CD14-positive monocyte (primary cell): ENCODE data around the gene CLTCL1. TPM values are rescaled to one million over a fixed set of nuclear protein-coding genes. Genes with fewer than 3 reads are reported as not detected.

ENCODE experiments used
- DNase-seq, 3 donors: peaks; one replicate each; pipeline ENCODE4 v3.0.0-alpha.2; 2011 to 2022
- H2AFZ ChIP-seq: 2 replicates; pipeline ENCODE4 v1.6.0; 2012; ENCODE audit warnings: mild to moderate bottlenecking, low read depth, low read length, inconsistent platforms; ENCODE audit not compliant: insufficient read depth, poor library complexity, severe bottlenecking
- H3K27ac ChIP-seq, 2 donors: 1 replicate in 1 of 2; 2 replicates in 1 of 2; pipeline ENCODE4 v1.5.1; 2012 to 2013; ENCODE audit warnings: low read length in 2 of 2, control low read depth in 1 of 2, inconsistent platforms in 1 of 2, low read depth in 1 of 2, mild to moderate bottlenecking in 1 of 2
- H3K27me3 ChIP-seq, 2 donors: one replicate each; pipeline versions ENCODE4 v1.6.0 to v1.6.1; 2011 to 2013; ENCODE audit warnings: low read length in 2 of 2; ENCODE audit not compliant: control insufficient read depth in 2 of 2, insufficient read depth in 2 of 2
- H3K36me3 ChIP-seq, 2 donors: replicated peaks in 1 of 2; 1 replicate in 1 of 2; 2 replicates in 1 of 2; pipeline versions ENCODE4 v1.5.1 to v1.6.1; 2012 to 2013; ENCODE audit warnings: low read length in 2 of 2, control low read depth in 1 of 2, inconsistent platforms in 1 of 2, mild to moderate bottlenecking in 1 of 2; ENCODE audit not compliant: insufficient read depth in 2 of 2, control insufficient read depth in 1 of 2
- H3K4me1 ChIP-seq, 2 donors: 1 replicate in 1 of 2; 2 replicates in 1 of 2; pipeline versions ENCODE4 v1.5.1 to v1.6.1; 2012 to 2013; ENCODE audit warnings: low read length in 2 of 2, control low read depth in 1 of 2, inconsistent platforms in 1 of 2, mild to moderate bottlenecking in 1 of 2, moderate library complexity in 1 of 2; ENCODE audit not compliant: insufficient read depth in 2 of 2, control insufficient read depth in 1 of 2
- H3K4me2 ChIP-seq: replicated peaks from 2 replicates; pipeline ENCODE3; 2012; ENCODE audit warnings: low read length, moderate library complexity, mild to moderate bottlenecking; ENCODE audit not compliant: poor library complexity, severe bottlenecking; ENCODE audit errors: extremely low read depth
- H3K4me3 ChIP-seq, 3 experiments: fragments of 200-600 bp in 1 of 3; sonication (generic) in 1 of 3; replicated peaks in 1 of 3; 1 replicate in 2 of 3; 2 replicates in 1 of 3; pipeline ENCODE4 v1.5.1; 2011 to 2013; ENCODE audit warnings: low read length in 3 of 3, mild to moderate bottlenecking in 3 of 3, control low read depth in 2 of 3, low read depth in 2 of 3, inconsistent platforms in 1 of 3, moderate library complexity in 1 of 3
- H3K79me2 ChIP-seq: 2 replicates; pipeline ENCODE4 v1.6.0; 2012; ENCODE audit warnings: mild to moderate bottlenecking, control low read depth, inconsistent platforms, low read length, moderate library complexity; ENCODE audit not compliant: insufficient read depth
- H3K9ac ChIP-seq: 2 replicates; pipeline ENCODE4 v1.6.0; 2017; ENCODE audit warnings: low read length, mild to moderate bottlenecking; ENCODE audit not compliant: insufficient read depth, poor library complexity, severe bottlenecking
- H3K9me3 ChIP-seq, 2 donors: replicated peaks in 1 of 2; 1 replicate in 1 of 2; 2 replicates in 1 of 2; pipeline versions ENCODE4 v1.5.1 to v1.6.1; 2012 to 2013; ENCODE audit warnings: low read length in 2 of 2, control low read depth in 1 of 2; ENCODE audit not compliant: control insufficient read depth in 1 of 2, insufficient read depth in 1 of 2
- H4K20me1 ChIP-seq: 2 replicates; pipeline ENCODE4 v1.6.0; 2012; ENCODE audit warnings: mild to moderate bottlenecking, low read length, control low read depth, moderate library complexity; ENCODE audit not compliant: insufficient read depth
- H3K27ac Mint-ChIP-seq, 7 donors: one replicate each; pipeline ENCODE4 v1.8.0; 2020; ENCODE audit warnings: mild to moderate bottlenecking in 7 of 7, mixed read lengths in 7 of 7, moderate library complexity in 6 of 7, inconsistent platforms in 2 of 7
- H3K27me3 Mint-ChIP-seq, 3 donors: one replicate each; pipeline ENCODE4 v1.8.0; 2021 to 2022; ENCODE audit warnings: low read depth in 3 of 3, mild to moderate bottlenecking in 3 of 3, mixed read lengths in 3 of 3, moderate library complexity in 3 of 3, inconsistent platforms in 1 of 3
- H3K36me3 Mint-ChIP-seq, 2 donors: one replicate each; pipeline ENCODE4 v1.8.0; 2020; ENCODE audit warnings: mixed read lengths in 2 of 2, inconsistent platforms in 1 of 2, mild to moderate bottlenecking in 1 of 2
- H3K4me1 Mint-ChIP-seq: one replicate; pipeline ENCODE4 v1.8.0; 2020; ENCODE audit warnings: mild to moderate bottlenecking, mixed read lengths
- H3K4me3 Mint-ChIP-seq, 2 donors: one replicate each; pipeline ENCODE4 v1.8.0; 2020; ENCODE audit warnings: mild to moderate bottlenecking in 2 of 2, mixed read lengths in 2 of 2, moderate library complexity in 1 of 2
- H3K9me3 Mint-ChIP-seq, 7 donors: one replicate each; pipeline ENCODE4 v1.8.0; 2020 to 2022; ENCODE audit warnings: mixed read lengths in 7 of 7, mild to moderate bottlenecking in 6 of 7, moderate library complexity in 6 of 7, inconsistent platforms in 2 of 7
- WGBS: methylation state at CpG from one replicate; pipeline ENCODE4 v1.1.5; 2013; ENCODE audit warnings: missing lambda C conversion rate; ENCODE audit not compliant: insufficient coverage; 5-methylcytosine and 5-hydroxymethylcytosine counted together
- intact Hi-C, 2 donors: fragments of 100-400 bp; cut with micrococcal nuclease; formaldehyde crosslinking; loops; one replicate each; pipeline versions ENCODE4 v1.15.0 to v1.15.1; 2023
- polyA plus RNA-seq, 3 donors: library from polyadenylated mRNA; depleted of rRNA in 1 of 3; unstranded in 2 of 3; stranded (reverse) in 1 of 3; fragments of 300-500 nt in 2 of 3; fragments of >200 nt in 1 of 3; fragmentation: Illumina TruSeq in 2 of 3; gene quantifications; 1 replicate in 2 of 3; 2 replicates in 1 of 3; pipeline ENCODE4 v1.2.3, GENCODE V29; 2012 to 2021
- TF ChIP-seq, protein P1 (sequence below): fragments of 200-600 bp; IDR thresholded peaks from one replicate; pipeline ENCODE4 v1.8.0; 2022; ENCODE audit warnings: antibody characterized with exemption, mild to moderate bottlenecking

The CLTCL1 gene
- polyA plus RNA-seq, 3 donors, result 5.1 to 17.0 (median 6.1) TPM

- TF ChIP-seq, protein P1, sequence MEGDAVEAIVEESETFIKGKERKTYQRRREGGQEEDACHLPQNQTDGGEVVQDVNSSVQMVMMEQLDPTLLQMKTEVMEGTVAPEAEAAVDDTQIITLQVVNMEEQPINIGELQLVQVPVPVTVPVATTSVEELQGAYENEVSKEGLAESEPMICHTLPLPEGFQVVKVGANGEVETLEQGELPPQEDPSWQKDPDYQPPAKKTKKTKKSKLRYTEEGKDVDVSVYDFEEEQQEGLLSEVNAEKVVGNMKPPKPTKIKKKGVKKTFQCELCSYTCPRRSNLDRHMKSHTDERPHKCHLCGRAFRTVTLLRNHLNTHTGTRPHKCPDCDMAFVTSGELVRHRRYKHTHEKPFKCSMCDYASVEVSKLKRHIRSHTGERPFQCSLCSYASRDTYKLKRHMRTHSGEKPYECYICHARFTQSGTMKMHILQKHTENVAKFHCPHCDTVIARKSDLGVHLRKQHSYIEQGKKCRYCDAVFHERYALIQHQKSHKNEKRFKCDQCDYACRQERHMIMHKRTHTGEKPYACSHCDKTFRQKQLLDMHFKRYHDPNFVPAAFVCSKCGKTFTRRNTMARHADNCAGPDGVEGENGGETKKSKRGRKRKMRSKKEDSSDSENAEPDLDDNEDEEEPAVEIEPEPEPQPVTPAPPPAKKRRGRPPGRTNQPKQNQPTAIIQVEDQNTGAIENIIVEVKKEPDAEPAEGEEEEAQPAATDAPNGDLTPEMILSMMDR, result no peak
- peaks cover 87 to 99% of the 10 kb centered on the region in 2 donors for H3K36me3 ChIP-seq
- intact Hi-C loops, result no loop called here
- no peak overlapping the region for H3K4me2 ChIP-seq
- 93% methylated on average over 10 of the region's 11 CpGs for WGBS
- H3K4me3 Mint-ChIP-seq, result no peak overlapping the region
- H3K36me3 Mint-ChIP-seq, result peaks cover 92 to 93% of the 10 kb centered on the region in 2 donors
- no peaks in the 10 kb centered on the region for H3K4me1 ChIP-seq
- H3K9ac ChIP-seq, result no peak overlapping the region
- peaks cover 0 to 11% (median 3%) of the 10 kb centered on the region in 7 donors for H3K9me3 Mint-ChIP-seq
- peaks cover 0 to 3% of the 10 kb centered on the region in 2 donors for H3K9me3 ChIP-seq
- H3K27ac Mint-ChIP-seq, result peak overlapping the region in 1 of 7 donors; percentile 70
- H3K27me3 Mint-ChIP-seq, result peaks cover 0 to 4% (median 0%) of the 10 kb centered on the region in 3 donors
- peaks cover 9% of the 10 kb centered on the region for H3K4me1 Mint-ChIP-seq
- no peak overlapping the region for H3K4me3 ChIP-seq
- no peak overlapping the region for H3K27ac ChIP-seq
- H4K20me1 ChIP-seq, result no peaks in the 10 kb centered on the region
- H2AFZ ChIP-seq, result no peak overlapping the region
- H3K79me2 ChIP-seq, result no peaks in the 10 kb centered on the region
- DNase-seq, result no peak
- no peaks in the 10 kb centered on the region for H3K27me3 ChIP-seq
These were observed 94.5 kb downstream of the CLTCL1 start for GRCh38 chr22:19196841-19197612.

DNA sequence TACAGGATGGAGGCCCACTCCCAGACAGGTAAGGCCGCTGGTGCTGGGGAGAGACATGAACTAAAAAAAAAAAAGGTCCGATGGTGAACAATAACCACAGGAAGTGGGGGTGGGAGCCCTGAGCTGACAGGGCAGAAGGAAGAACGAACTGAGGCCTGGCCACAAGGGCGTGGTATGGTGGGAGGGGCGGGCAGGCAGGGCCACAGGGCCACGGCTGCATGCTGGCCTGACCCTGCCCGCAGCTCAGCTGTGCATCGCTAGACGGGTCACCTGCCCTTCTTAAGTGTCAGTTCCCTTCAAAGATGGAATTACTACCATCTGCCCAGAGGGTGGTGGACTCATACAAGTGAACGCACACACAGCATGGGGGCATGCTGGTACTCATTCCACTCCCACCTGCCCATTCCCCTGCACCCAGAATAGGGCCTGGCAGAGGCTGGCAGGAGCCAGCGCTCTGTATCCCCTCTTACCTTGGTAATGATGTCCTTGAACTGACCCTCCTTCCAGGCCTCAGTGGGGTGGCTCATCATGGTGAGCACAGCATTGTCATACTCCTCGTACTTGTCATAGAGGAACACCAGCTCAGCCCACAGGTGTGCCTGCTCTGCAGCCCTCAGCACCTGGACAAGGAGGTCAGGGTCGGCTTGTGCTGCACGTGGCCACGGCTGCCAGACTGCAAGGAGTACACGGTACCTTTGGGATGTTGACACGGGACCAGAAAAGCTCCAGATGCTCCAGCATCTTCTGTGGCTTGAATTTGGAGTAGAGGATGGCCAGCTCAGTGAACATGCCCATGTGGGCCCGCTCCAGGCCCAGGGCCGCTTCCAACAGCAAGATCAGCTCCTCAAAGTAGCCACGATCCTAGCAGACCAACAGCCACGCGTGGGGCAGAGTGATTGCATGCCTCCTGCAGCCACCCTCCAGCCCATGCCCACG, 95.5 kb downstream of the CLTCL1 start:
- DNase-seq, result no peak
- peaks cover 0 to 11% (median 3%) of the 10 kb centered on the region in 7 donors for H3K9me3 Mint-ChIP-seq
- H3K4me2 ChIP-seq, result no peak overlapping the region
- H4K20me1 ChIP-seq, result no peaks in the 10 kb centered on the region
- H3K4me1 ChIP-seq, result no peaks in the 10 kb centered on the region
- H3K27ac Mint-ChIP-seq, result peak overlapping the region in 2 of 7 donors; percentile 1 to 4
- H3K27ac ChIP-seq, result peak overlapping the region in 1 of 2 donors; percentile 20
- intact Hi-C loops, result no loop called here
- H3K27me3 ChIP-seq, result no peaks in the 10 kb centered on the region
- TF ChIP-seq, protein P1, result no peak
- H3K4me1 Mint-ChIP-seq, result peaks cover 9% of the 10 kb centered on the region
- H3K9ac ChIP-seq, result no peak overlapping the region
- 75% methylated on average over 19 of the region's 23 CpGs for WGBS
- H3K9me3 ChIP-seq, result peaks cover 0 to 3% of the 10 kb centered on the region in 2 donors
- H3K79me2 ChIP-seq, result no peaks in the 10 kb centered on the region
- peaks cover 87 to 98% of the 10 kb centered on the region in 2 donors for H3K36me3 ChIP-seq
- H2AFZ ChIP-seq, result no peak overlapping the region
- peaks cover 0 to 5% (median 0%) of the 10 kb centered on the region in 3 donors for H3K27me3 Mint-ChIP-seq
- peaks cover 91 to 94% of the 10 kb centered on the region in 2 donors for H3K36me3 Mint-ChIP-seq
- H3K4me3 ChIP-seq, result no peak overlapping the region
- no peak overlapping the region for H3K4me3 Mint-ChIP-seq
